Ovary (tissue), 9 donors: Measurements from ENCODE around the gene NCR1. TPM values are rescaled to one million over a fixed set of nuclear protein-coding genes. Genes with fewer than 3 reads are reported as not detected.
"Not testable (repeated sequence)": the region's sequence is repeated elsewhere in the genome, so short reads cannot be mapped to it uniquely, and the experiment has no call there.

Experiments used
- DNase-seq, 5 donors: peaks; one replicate each; pipeline ENCODE4 v3.0.0-alpha.2; 2019 to 2020
- H3K27ac ChIP-seq, 2 donors: fragments of 200-600 bp; one replicate each; pipeline versions ENCODE4 v1.5.1 to v1.8.0; 2019 to 2022
- H3K27me3 ChIP-seq: fragments of 200-600 bp; one replicate; pipeline ENCODE4 v1.8.0; 2022
- H3K36me3 ChIP-seq: fragments of 200-600 bp; sonication (generic); one replicate; pipeline ENCODE4 v1.5.1; 2019
- H3K4me1 ChIP-seq: one replicate; pipeline ENCODE4 v1.8.1; 2013; ENCODE audit warnings: mild to moderate bottlenecking, moderate library complexity; ENCODE audit not compliant: insufficient read depth
- H3K4me3 ChIP-seq: fragments of 200-600 bp; sonication (generic); one replicate; pipeline ENCODE4 v1.5.1; 2017
- H3K9me3 ChIP-seq, 2 donors: fragments of 200-600 bp in 1 of 2; sonication (generic) in 1 of 2; one replicate each; pipeline versions ENCODE4 v1.5.1 to v1.8.1; 2013 to 2019; ENCODE audit warnings: mild to moderate bottlenecking in 1 of 2, moderate library complexity in 1 of 2
- EP300 ChIP-seq: sonication (generic); formaldehyde crosslinking; IDR thresholded peaks from one replicate; pipeline ENCODE4 v1.6.1; 2017; ENCODE audit warnings: antibody characterized with exemption
- POLR2A ChIP-seq: fragments of 450-650 bp; IDR thresholded peaks from one replicate; pipeline ENCODE4 v1.6.1; 2017; ENCODE audit warnings: antibody characterized with exemption, mild to moderate bottlenecking, moderate library complexity
- WGBS, 3 donors: extraction: QIAGEN DNeasy Blood & Tissue Kit in 1 of 3; methylation state at CpG; one replicate each; pipeline versions ENCODE4 v1.1.5 to v1.1.7; 2013 to 2017; 5-methylcytosine and 5-hydroxymethylcytosine counted together
- intact Hi-C, 4 donors: fragments of 100-400 bp; cut with DNase I; formaldehyde crosslinking; loops; one replicate each; pipeline versions ENCODE4 v1.11.0 to v1.15.1; 2022 to 2023
- polyA plus RNA-seq, 2 donors: library from polyadenylated mRNA; stranded (reverse); fragments of 200-250 nt in 1 of 2; fragments of 350-450 nt in 1 of 2; fragmentation: Illumina TruSeq in 1 of 2; extraction: RNeasy Lipid Tissue Mini Kit (QIAGEN cat#74804) in 1 of 2; gene quantifications; one replicate each; pipeline ENCODE4 v1.2.3, GENCODE V29; 2013 to 2014
- total RNA-seq, 7 donors: library from RNA; depleted of rRNA in 2 of 7; stranded (reverse); fragments of >200 nt in 2 of 7; fragmentation: NEBNext Ultra II Directional in 3 of 7; extraction: Animal tissue kit (Norgen Biotek cat#: 25700) in 3 of 7; gene quantifications; one replicate each; pipeline versions ENCODE4 v1.1.0 to v1.2.4, GENCODE V29; 2016 to 2023
- TF ChIP-seq, protein P1 (sequence below), 3 donors: fragments of 450-650 bp in 2 of 3; fragments of 200-600 bp in 1 of 3; IDR thresholded peaks; one replicate each; pipeline versions ENCODE4 v1.5.1 to v1.8.0; 2016 to 2022; ENCODE audit warnings: antibody characterized with exemption in 3 of 3, mild to moderate bottlenecking in 1 of 3
- donor health status: DM: no; HTN: no; CAD: no; lungs with moderate emphysema.
- donor health status: DM: no; HTN: no; CAD: no.
- donor health status: Bipolar disorder and iron deficiency.
- donor health status: DM: yes; HTN: yes; CAD: no.
- donor health status: DM: no; HTN: no; CAD: no.
- donor health status: DM: yes; HTN: yes; CAD: no.

NCR1 gene
- total and polyA plus RNA-seq, 9 donors = 0.33 to 0.66 TPM; not detected in 7

DNA sequence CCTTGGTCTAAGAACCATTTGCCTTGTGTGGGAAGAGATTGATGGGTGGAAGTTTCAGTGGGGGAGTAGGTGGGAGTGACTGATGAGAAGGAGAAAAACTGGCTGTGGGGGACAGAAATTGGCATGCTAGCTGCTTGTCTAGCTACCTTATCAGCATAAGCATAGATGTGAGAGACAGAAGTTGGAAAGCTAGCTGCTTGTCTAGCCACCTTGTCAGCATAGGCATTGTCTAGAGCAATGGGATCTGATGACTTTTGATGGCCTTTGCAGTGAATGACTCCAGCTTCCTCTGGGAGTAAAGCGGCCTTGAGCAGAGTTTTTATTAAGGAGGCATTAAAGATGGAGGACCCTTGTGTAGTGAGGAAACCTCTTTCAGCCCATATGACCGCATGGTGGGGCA lies 9.9 kb upstream of the NCR1 start:
- no peak for DNase-seq
- 48 to 75% (median 69%) methylated on average over 2 of the region's 2 CpGs for WGBS, 3 donors
- Histone ChIP-seq H3K4me1 (no peaks in the 10 kb centered on the region), H3K36me3 (no peaks in the 10 kb centered on the region), H3K4me3 (no peak overlapping the region), H3K27me3 (no peaks in the 10 kb centered on the region), H3K9me3 (no peaks in the 10 kb centered on the region), H3K27ac (no peak overlapping the region)
- intact Hi-C loops = no loop called here
- no peak for TF ChIP-seq POLR2A
- no peak for TF ChIP-seq EP300
- TF ChIP-seq, protein P1, sequence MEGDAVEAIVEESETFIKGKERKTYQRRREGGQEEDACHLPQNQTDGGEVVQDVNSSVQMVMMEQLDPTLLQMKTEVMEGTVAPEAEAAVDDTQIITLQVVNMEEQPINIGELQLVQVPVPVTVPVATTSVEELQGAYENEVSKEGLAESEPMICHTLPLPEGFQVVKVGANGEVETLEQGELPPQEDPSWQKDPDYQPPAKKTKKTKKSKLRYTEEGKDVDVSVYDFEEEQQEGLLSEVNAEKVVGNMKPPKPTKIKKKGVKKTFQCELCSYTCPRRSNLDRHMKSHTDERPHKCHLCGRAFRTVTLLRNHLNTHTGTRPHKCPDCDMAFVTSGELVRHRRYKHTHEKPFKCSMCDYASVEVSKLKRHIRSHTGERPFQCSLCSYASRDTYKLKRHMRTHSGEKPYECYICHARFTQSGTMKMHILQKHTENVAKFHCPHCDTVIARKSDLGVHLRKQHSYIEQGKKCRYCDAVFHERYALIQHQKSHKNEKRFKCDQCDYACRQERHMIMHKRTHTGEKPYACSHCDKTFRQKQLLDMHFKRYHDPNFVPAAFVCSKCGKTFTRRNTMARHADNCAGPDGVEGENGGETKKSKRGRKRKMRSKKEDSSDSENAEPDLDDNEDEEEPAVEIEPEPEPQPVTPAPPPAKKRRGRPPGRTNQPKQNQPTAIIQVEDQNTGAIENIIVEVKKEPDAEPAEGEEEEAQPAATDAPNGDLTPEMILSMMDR (IDR thresholded peaks at IDR 0.05) = no peak

DNA sequence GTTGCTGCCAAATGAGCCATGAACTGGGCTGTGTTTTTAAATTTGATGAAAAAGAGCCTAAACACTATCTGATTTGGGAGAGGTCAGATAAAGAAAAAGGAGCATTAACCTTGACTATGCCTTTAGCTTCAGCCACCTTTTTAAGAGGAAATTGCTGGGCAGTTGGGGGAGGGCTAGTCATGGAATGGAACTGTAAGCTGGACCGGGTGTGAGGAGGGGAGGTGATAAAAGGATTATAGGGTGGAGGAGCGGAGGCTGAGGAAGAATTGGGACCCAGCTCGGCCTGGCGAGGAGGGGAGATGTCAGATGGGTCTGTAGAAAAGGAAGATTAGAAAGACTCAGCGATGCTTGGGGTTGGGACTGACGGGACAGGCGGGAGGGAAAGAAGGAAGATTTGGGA lies 7.3 kb upstream of the NCR1 start:
- H3K36me3 ChIP-seq, H3K9me3 ChIP-seq, DNase-seq, intact Hi-C loops, H3K27ac ChIP-seq, H3K4me3 ChIP-seq, H3K4me1 ChIP-seq, H3K27me3 ChIP-seq: not testable (repeated sequence)
- 68 to 75% (median 73%) methylated on average over 7 of the region's 7 CpGs for WGBS, 3 donors

DNA sequence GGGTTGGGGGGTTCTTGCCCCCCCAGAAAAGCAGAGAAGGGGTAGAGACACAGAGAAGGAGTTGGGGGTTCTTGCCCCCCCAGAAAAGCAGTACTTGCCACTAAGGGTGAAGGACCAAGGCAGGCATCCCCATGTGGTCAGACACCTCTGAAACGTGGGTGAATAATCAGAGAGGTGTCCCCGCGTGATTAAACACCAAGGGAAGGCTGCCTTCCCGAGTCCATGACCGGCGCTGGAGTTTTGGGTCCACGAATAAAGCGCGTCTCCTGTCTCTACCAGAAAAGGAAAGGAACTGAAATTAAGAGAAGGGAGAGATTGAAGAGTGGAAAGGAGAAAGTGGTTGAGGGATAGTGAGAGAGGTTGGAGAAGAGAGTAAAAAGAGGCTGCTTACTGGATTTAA lies 6.3 kb upstream of the NCR1 start:
- not testable (repeated sequence) for DNase-seq
- WGBS, 3 donors = 76 to 84% (median 82%) methylated on average over 9 of the region's 9 CpGs

DNA sequence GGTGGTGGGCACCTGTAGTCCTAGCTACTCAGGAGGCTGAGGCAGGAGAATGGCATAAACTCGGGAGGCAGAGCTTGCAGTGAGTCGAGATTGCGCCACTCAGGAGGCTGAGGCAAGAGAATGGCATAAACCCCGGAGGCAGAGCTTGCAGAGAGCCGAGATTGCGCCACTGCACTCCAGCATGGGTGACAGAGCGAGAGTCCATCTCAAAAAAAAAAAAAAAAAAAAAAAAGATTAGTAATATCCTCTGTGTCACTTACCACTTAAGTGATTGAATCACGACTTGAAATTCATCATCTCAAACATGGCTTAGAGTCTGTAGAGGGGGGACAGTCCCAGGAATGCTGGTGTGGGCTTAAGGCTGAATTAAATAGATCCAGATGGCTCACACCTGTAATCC lies 4.8 kb upstream of the NCR1 start:
- H3K4me3 ChIP-seq, H3K4me1 ChIP-seq, H3K36me3 ChIP-seq, DNase-seq, H3K27me3 ChIP-seq, H3K9me3 ChIP-seq, intact Hi-C loops, H3K27ac ChIP-seq: not testable (repeated sequence)
- whole genome bisulfite sequencing, 3 donors = 77 to 84% (median 83%) methylated on average over 8 of the region's 8 CpGs

More for the DNA sequence above, 6.3 kb upstream of the NCR1 start:
- H3K36me3 ChIP-seq, H3K9me3 ChIP-seq, H3K27ac ChIP-seq, H3K4me3 ChIP-seq, H3K27me3 ChIP-seq, intact Hi-C loops, H3K4me1 ChIP-seq: not testable (repeated sequence)

DNA sequence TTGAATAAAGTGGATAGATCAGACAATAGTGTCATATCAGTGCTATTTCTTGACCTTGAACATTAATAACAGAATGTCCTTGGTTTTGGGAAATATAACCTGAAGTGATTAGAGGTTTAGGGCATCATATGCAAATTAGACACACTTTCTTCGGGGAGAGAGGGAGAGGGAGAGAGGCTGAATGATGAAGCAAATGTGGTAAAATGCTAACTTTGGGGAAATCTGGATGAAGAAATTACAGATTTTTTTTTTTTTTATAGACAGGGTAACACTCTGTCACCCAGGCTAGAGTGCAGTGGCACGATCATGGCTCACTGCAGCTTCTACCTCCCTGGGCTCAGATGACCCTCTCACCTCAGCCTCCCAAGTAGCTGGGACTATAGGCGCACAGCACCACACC lies 3.9 kb upstream of the NCR1 start:
- Histone ChIP-seq H3K36me3 (no peaks in the 10 kb centered on the region), H3K4me1 (no peaks in the 10 kb centered on the region), H3K4me3 (no peak overlapping the region), H3K9me3 (no peaks in the 10 kb centered on the region), H3K27me3 (no peaks in the 10 kb centered on the region), H3K27ac (no peak overlapping the region)
- no peak for DNase-seq
- WGBS, 3 donors = 64 to 72% (median 68%) methylated on average over 3 of the region's 3 CpGs
- intact Hi-C loops = no loop called here
- TF ChIP-seq EP300 (no peak), POLR2A (no peak)
- TF ChIP-seq, protein P1 (IDR thresholded peaks at IDR 0.05) = no peak

DNA sequence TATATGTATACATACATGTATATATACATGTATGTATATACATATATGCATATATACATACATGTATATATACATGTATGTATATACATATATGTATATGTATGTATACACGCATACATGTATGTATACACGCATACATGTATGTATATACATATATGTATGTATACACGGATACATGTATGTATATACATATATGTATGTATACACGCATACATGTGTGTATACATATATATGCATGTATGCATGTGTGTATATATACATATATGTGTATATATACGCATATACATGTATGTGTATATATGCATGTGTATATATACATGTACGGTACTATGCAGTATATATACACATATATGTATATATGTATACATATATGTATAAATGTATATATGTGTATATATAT lies 2.6 kb upstream of the NCR1 start:
- Histone ChIP-seq H3K27me3 (no peaks in the 10 kb centered on the region), H3K9me3 (no peaks in the 10 kb centered on the region), H3K36me3 (no peaks in the 10 kb centered on the region), H3K4me3 (no peak overlapping the region), H3K4me1 (no peaks in the 10 kb centered on the region), H3K27ac (no peak overlapping the region)
- no peak for DNase-seq
- TF ChIP-seq, protein P1 (IDR thresholded peaks at IDR 0.05) = no peak
- no peak for TF ChIP-seq POLR2A
- no peak for TF ChIP-seq EP300
- intact Hi-C loops = no loop called here
- WGBS, 3 donors = 87 to 94% (median 92%) methylated on average over 6 of the region's 6 CpGs

DNA sequence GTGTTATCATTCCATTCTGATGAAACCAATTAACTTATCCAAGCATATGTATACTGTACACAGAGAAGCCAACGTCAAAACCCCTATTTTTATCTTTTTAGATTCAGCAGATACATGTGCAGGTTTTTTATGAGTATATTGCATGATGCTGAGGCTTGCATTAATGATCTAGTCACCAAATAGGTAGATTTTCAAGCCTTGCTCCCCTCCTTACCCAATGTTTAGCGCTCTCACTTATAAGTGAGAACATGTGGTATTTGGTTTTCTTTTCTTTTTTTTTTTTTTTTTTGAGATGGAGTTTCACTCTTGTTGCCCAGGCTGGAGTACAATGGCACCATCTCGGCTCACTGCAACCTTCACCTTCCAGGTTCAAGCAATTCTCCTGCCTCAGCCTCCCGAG lies 1.7 kb upstream of the NCR1 start:
- intact Hi-C loops, H3K36me3 ChIP-seq, H3K4me1 ChIP-seq, H3K4me3 ChIP-seq, H3K27ac ChIP-seq, H3K27me3 ChIP-seq, H3K9me3 ChIP-seq, DNase-seq: not testable (repeated sequence)
- WGBS, 3 donors = 71 to 79% (median 76%) methylated on average over 4 of the region's 4 CpGs
